GM23338 (cell line): ENCODE data around the gene FANCG. TPM values are rescaled to one million over a fixed set of nuclear protein-coding genes. Genes with fewer than 3 reads are reported as not detected.

ENCODE experiments used
- ATAC-seq: fragments of 200-7000 bp; cut with Tn5 transposase; 3 replicates; pipeline ENCODE4 v1.9.1; 2020
- DNase-seq: peaks from one replicate; pipeline ENCODE4 v3.0.0-alpha.2; 2015; ENCODE audit warnings: low spot score
- H2AFZ ChIP-seq: fragments of 200-600 bp; sonication (generic); 2 replicates; pipeline ENCODE4 v1.8.0; 2016; ENCODE audit warnings: antibody characterized with exemption, mild to moderate bottlenecking, moderate library complexity
- H3F3A ChIP-seq: fragments of 200-600 bp; sonication (generic); replicated peaks from 2 replicates; pipeline ENCODE4 v1.8.0; 2017; ENCODE audit warnings: antibody characterized with exemption, mixed run types, low read depth
- H3K27ac ChIP-seq: fragments of 200-600 bp; sonication (generic); 2 replicates; pipeline ENCODE4 v1.6.1; 2016; ENCODE audit warnings: low read depth
- H3K27me3 ChIP-seq: fragments of 200-600 bp; sonication (generic); 2 replicates; pipeline ENCODE4 v1.8.0; 2016; ENCODE audit warnings: mild to moderate bottlenecking, mixed run types, moderate library complexity; ENCODE audit not compliant: insufficient read depth
- H3K36me3 ChIP-seq: fragments of 200-600 bp; sonication (generic); 2 replicates; pipeline ENCODE4 v1.8.0; 2016; ENCODE audit warnings: mild to moderate bottlenecking; ENCODE audit not compliant: insufficient read depth
- H3K4me1 ChIP-seq: fragments of 200-600 bp; sonication (generic); 2 replicates; pipeline ENCODE4 v1.8.0; 2016; ENCODE audit warnings: mild to moderate bottlenecking, moderate library complexity; ENCODE audit not compliant: insufficient read depth
- H3K4me2 ChIP-seq: fragments of 200-600 bp; sonication (generic); 2 replicates; pipeline ENCODE4 v1.7.1; 2017; ENCODE audit warnings: mixed run types
- H3K4me3 ChIP-seq: fragments of 200-600 bp; sonication (generic); 2 replicates; pipeline ENCODE4 v1.6.1; 2016; ENCODE audit warnings: mixed run types
- H3K79me2 ChIP-seq: fragments of 200-600 bp; sonication (generic); replicated peaks from 2 replicates; pipeline ENCODE4 v1.8.0; 2017; ENCODE audit warnings: mild to moderate bottlenecking; ENCODE audit not compliant: insufficient read depth
- H3K9me2 ChIP-seq: fragments of 200-600 bp; sonication (generic); 2 replicates; pipeline ENCODE4 v1.8.0; 2017; ENCODE audit not compliant: insufficient read depth
- H4K20me1 ChIP-seq: fragments of 200-600 bp; sonication (generic); replicated peaks from 2 replicates; pipeline ENCODE4 v1.8.0; 2017; ENCODE audit warnings: mild to moderate bottlenecking; ENCODE audit not compliant: insufficient read depth
- H3K27ac Mint-ChIP-seq: 2 replicates; pipeline ENCODE4 v1.8.0; 2020; ENCODE audit warnings: inconsistent platforms, mild to moderate bottlenecking, moderate library complexity, mixed read lengths
- H3K27me3 Mint-ChIP-seq: 3 replicates; pipeline ENCODE4 v1.8.0; 2022; ENCODE audit warnings: low read depth, mild to moderate bottlenecking, moderate library complexity, mixed read lengths, inconsistent platforms; ENCODE audit not compliant: insufficient read depth, poor library complexity
- H3K36me3 Mint-ChIP-seq: 3 replicates; pipeline ENCODE4 v1.8.0; 2021; ENCODE audit warnings: low read depth, mild to moderate bottlenecking, inconsistent platforms, moderate library complexity, mixed read lengths
- H3K4me1 Mint-ChIP-seq: 3 replicates; pipeline ENCODE4 v1.8.0; 2020; ENCODE audit warnings: mild to moderate bottlenecking, inconsistent platforms, mixed read lengths
- H3K4me3 Mint-ChIP-seq: 3 replicates; pipeline ENCODE4 v1.8.0; 2021; ENCODE audit warnings: moderate library complexity, mild to moderate bottlenecking, inconsistent platforms, mixed read lengths
- H3K9me3 Mint-ChIP-seq: 3 replicates; pipeline ENCODE4 v1.8.0; 2020; ENCODE audit warnings: moderate library complexity, mild to moderate bottlenecking, inconsistent platforms, mixed read lengths
- CREB1 ChIP-seq: fragments of 250-450 bp; sonication (Bioruptor Pico); IDR thresholded peaks from 2 replicates; pipeline ENCODE4 v1.5.0; 2020; ENCODE audit warnings: low read depth, mild to moderate bottlenecking, moderate library complexity
- ETS1 ChIP-seq: IDR thresholded peaks from 2 replicates; pipeline ENCODE4 v1.6.1; 2016; ENCODE audit warnings: antibody characterized with exemption
- EZH2 ChIP-seq: fragments of 200-600 bp; sonication (generic); IDR thresholded peaks from one replicate; pipeline ENCODE4 v1.8.0; 2017; ENCODE audit warnings: antibody characterized with exemption, mild to moderate bottlenecking, low read depth; ENCODE audit not compliant: unreplicated experiment
- EZH2phosphoT487 ChIP-seq: fragments of 200-600 bp; sonication (generic); IDR thresholded peaks from one replicate; pipeline ENCODE4 v1.8.1; 2018; ENCODE audit warnings: antibody characterized with exemption; ENCODE audit not compliant: unreplicated experiment
- JUNB ChIP-seq: IDR thresholded peaks from one replicate; pipeline ENCODE4 v1.6.1; 2016; ENCODE audit warnings: antibody characterized with exemption; ENCODE audit not compliant: unreplicated experiment
- NANOG ChIP-seq: IDR thresholded peaks from 2 replicates; pipeline ENCODE4 v1.6.1; 2016; ENCODE audit warnings: antibody characterized with exemption, borderline replicate concordance
- POLR2AphosphoS5 ChIP-seq: IDR thresholded peaks from 2 replicates; pipeline ENCODE4 v1.6.1; 2016; ENCODE audit warnings: antibody characterized with exemption, low read depth
- REST ChIP-seq: IDR thresholded peaks from one replicate; pipeline ENCODE4 v1.6.1; 2018; ENCODE audit warnings: antibody characterized with exemption; ENCODE audit not compliant: unreplicated experiment
- polyA plus RNA-seq: library from polyadenylated mRNA; unstranded; fragments of >200 nt; fragmentation: Nextera tagmentation; extraction: Ambion mirVana; gene quantifications from 2 replicates; pipeline ENCODE4 v1.2.1, GENCODE V29; 2016
- total RNA-seq: library from RNA; depleted of rRNA; stranded (reverse); fragments of >200 nt; shearing (Covaris generic); gene quantifications from 2 replicates; pipeline ENCODE4 v1.2.3, GENCODE V29; 2014
- TF ChIP-seq, protein P1 (sequence below), 2 experiments: fragments of 200-600 bp in 1 of 2; sonication (generic) in 1 of 2; conservative IDR thresholded peaks; 2 replicates each; pipeline versions ENCODE4 v1.5.1 to v1.6.1; 2016 to 2017; ENCODE audit warnings: antibody characterized with exemption in 2 of 2, low read depth in 2 of 2, mild to moderate bottlenecking in 2 of 2, moderate library complexity in 1 of 2

The FANCG gene
- total and polyA plus RNA-seq, 2 experiments from 2014 or later, result 53.8 to 56.2 TPM

- H2AFZ ChIP-seq, result no peak overlapping the region
- no peaks in the 10 kb centered on the region for H3K9me2 ChIP-seq
- H3K36me3 ChIP-seq, result no peaks in the 10 kb centered on the region; the same call in 1 of the 2 replicates
- peaks cover 19% of the 10 kb centered on the region for H3K27me3 Mint-ChIP-seq
- H3K4me1 ChIP-seq, result peaks cover 11% of the 10 kb centered on the region
- no peaks in the 10 kb centered on the region for H3K27me3 ChIP-seq
- ATAC-seq (no peak), DNase-seq (no peak)
- no peaks in the 10 kb centered on the region for H4K20me1 ChIP-seq
- H3K4me1 Mint-ChIP-seq, result peaks cover 24% of the 10 kb centered on the region
- H3K9me3 Mint-ChIP-seq, result no peaks in the 10 kb centered on the region
- no peak overlapping the region for H3K27ac Mint-ChIP-seq
- H3K4me3 ChIP-seq, result no peak overlapping the region
- no peak overlapping the region for H3K27ac ChIP-seq
- peaks cover 21% of the 10 kb centered on the region for H3K79me2 ChIP-seq
- peaks cover 22% of the 10 kb centered on the region for H3K36me3 Mint-ChIP-seq
- no peak overlapping the region for H3K4me2 ChIP-seq
- peaks cover 10% of the 10 kb centered on the region for H3F3A ChIP-seq
- H3K4me3 Mint-ChIP-seq, result no peak overlapping the region; the same call in 2 of the 3 replicates
- TF ChIP-seq REST (no peak), JUNB (no peak), CREB1 (CRISPR knock-in tag) (no peak), EZH2phosphoT487 (no peak), POLR2AphosphoS5 (no peak), NANOG (no peak), EZH2 (no peak), ETS1 (no peak)
- TF ChIP-seq, protein P1, sequence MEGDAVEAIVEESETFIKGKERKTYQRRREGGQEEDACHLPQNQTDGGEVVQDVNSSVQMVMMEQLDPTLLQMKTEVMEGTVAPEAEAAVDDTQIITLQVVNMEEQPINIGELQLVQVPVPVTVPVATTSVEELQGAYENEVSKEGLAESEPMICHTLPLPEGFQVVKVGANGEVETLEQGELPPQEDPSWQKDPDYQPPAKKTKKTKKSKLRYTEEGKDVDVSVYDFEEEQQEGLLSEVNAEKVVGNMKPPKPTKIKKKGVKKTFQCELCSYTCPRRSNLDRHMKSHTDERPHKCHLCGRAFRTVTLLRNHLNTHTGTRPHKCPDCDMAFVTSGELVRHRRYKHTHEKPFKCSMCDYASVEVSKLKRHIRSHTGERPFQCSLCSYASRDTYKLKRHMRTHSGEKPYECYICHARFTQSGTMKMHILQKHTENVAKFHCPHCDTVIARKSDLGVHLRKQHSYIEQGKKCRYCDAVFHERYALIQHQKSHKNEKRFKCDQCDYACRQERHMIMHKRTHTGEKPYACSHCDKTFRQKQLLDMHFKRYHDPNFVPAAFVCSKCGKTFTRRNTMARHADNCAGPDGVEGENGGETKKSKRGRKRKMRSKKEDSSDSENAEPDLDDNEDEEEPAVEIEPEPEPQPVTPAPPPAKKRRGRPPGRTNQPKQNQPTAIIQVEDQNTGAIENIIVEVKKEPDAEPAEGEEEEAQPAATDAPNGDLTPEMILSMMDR (conservative IDR thresholded peaks at IDR 0.05; ENCODE audit: low read depth in 2 of 2), result no peak
These were observed 26.6 kb upstream of the FANCG start for GRCh38 chr9:35106343-35106730.
